ENCODE measurements around the gene TIMM10B. TPM values are rescaled to one million over a fixed set of nuclear protein-coding genes. Genes with fewer than 3 reads are reported as not detected.

The TIMM10B gene
- total and polyA plus RNA-seq, 7 donors: 24.9 to 47.4 (median 37.7) TPM

- no peaks in the 10 kb centered on the region for H3K9me3 ChIP-seq
- H3K4me1 ChIP-seq: no peaks in the 10 kb centered on the region
- peaks cover 37 to 100% (median 56%) of the 10 kb centered on the region in 4 donors for H3K36me3 ChIP-seq
- intact Hi-C loops (cut with DNase I): no loop called here
- no peak overlapping the region for H3K27ac ChIP-seq
- no peaks in the 10 kb centered on the region for H3K27me3 ChIP-seq
- DNase-seq: no peak
- WGBS, 2 donors: 96 to 97% methylated on average over 56 of the region's 56 CpGs
- TF ChIP-seq POLR2AphosphoS5 (IDR thresholded peaks at IDR 0.05) (no peak), EP300 (IDR thresholded peaks at IDR 0.05) (no peak), POLR2A (IDR thresholded peaks at IDR 0.05) (no peak), CTCF (IDR thresholded peaks at IDR 0.05) (no peak)
- no peak overlapping the region for H3K4me3 ChIP-seq
Observed at GRCh38 chr11:6456361-6457073, 24.8 kb upstream of the TIMM10B start.

GRCh38 chr11:6457581-6458320 lies 23.6 kb upstream of the TIMM10B start:
- H3K27me3 ChIP-seq: no peaks in the 10 kb centered on the region
- peaks cover 26 to 99% (median 51%) of the 10 kb centered on the region in 4 donors for H3K36me3 ChIP-seq
- WGBS, 2 donors: 94 to 96% methylated on average over 26 of the region's 26 CpGs
- no peak for DNase-seq
- no peaks in the 10 kb centered on the region for H3K4me1 ChIP-seq
- no peak overlapping the region for H3K27ac ChIP-seq
- no peak for TF ChIP-seq POLR2A (IDR thresholded peaks at IDR 0.05)
- TF ChIP-seq CTCF (IDR thresholded peaks at IDR 0.05): no peak
- no peak for TF ChIP-seq EP300 (IDR thresholded peaks at IDR 0.05)
- H3K9me3 ChIP-seq: no peaks in the 10 kb centered on the region
- intact Hi-C loops (cut with DNase I): no loop called here
- H3K4me3 ChIP-seq: no peak overlapping the region

- TF ChIP-seq CTCF (IDR thresholded peaks at IDR 0.05) (no peak), EP300 (IDR thresholded peaks at IDR 0.05) (no peak), POLR2AphosphoS5 (IDR thresholded peaks at IDR 0.05) (no peak), POLR2A (IDR thresholded peaks at IDR 0.05) (no peak)
- Histone ChIP-seq H3K27me3 (no peaks in the 10 kb centered on the region), H3K4me1 (no peaks in the 10 kb centered on the region), H3K4me3 (no peak overlapping the region), H3K9me3 (no peaks in the 10 kb centered on the region), H3K36me3 (peaks cover 25 to 97% (median 52%) of the 10 kb centered on the region in 4 donors), H3K27ac (no peak overlapping the region)
- DNase-seq: no peak
- 86% methylated on average over 2 of the region's 2 CpGs for WGBS, 2 donors
- intact Hi-C loops (cut with DNase I): no loop called here
Observed at GRCh38 chr11:6458352-6459098, 22.8 kb upstream of the TIMM10B start.

GRCh38 chr11:6459099-6459450 lies 22.2 kb upstream of the TIMM10B start:
- TF ChIP-seq EP300 (IDR thresholded peaks at IDR 0.05): no peak
- TF ChIP-seq CTCF (IDR thresholded peaks at IDR 0.05): no peak
- no peak for TF ChIP-seq POLR2AphosphoS5 (IDR thresholded peaks at IDR 0.05)
- TF ChIP-seq POLR2A (IDR thresholded peaks at IDR 0.05): no peak
- 72 to 76% methylated on average over 1 of the region's 1 CpG for WGBS, 2 donors
- no peaks in the 10 kb centered on the region for H3K9me3 ChIP-seq
- no peaks in the 10 kb centered on the region for H3K4me1 ChIP-seq
- H3K27me3 ChIP-seq: no peaks in the 10 kb centered on the region
- no peak overlapping the region for H3K27ac ChIP-seq
- no peak overlapping the region for H3K4me3 ChIP-seq
- peaks cover 25 to 97% (median 55%) of the 10 kb centered on the region in 4 donors for H3K36me3 ChIP-seq
- DNase-seq: no peak
- intact Hi-C loops (cut with DNase I): no loop called here

All from sigmoid colon (tissue), 7 donors.